Measurements from ENCODE around the gene SLC25A2.

SLC25A2 gene

GRCh38 chr5:141298376-141298775 is 5.5 kb downstream of the SLC25A2 start:
- H3K9me3 ChIP-seq (ENCODE audit: low read length) = peaks cover 2% of the 10 kb centered on the region; the same call in 1 of the 2 replicates
- no peak overlapping the region for H2AFZ ChIP-seq (ENCODE audit: low read length)
- TF ChIP-seq EZH2 (IDR thresholded peaks at IDR 0.05; ENCODE audit: borderline replicate concordance, low read length) (no peak), CTCF (IDR thresholded peaks at IDR 0.05; ENCODE audit: low read length) (no peak)
- H3K36me3 ChIP-seq (ENCODE audit: insufficient read depth, low read length) = no peaks in the 10 kb centered on the region
- H3K9me2 ChIP-seq (ENCODE audit: low read depth, low read length) = no peaks in the 10 kb centered on the region
- H3K79me2 ChIP-seq (ENCODE audit: insufficient read depth, low read length) = no peaks in the 10 kb centered on the region
- no peaks in the 10 kb centered on the region for H3F3A ChIP-seq (ENCODE audit: insufficient read depth, low read length)
- no peak overlapping the region for H3K4me3 ChIP-seq (ENCODE audit: low read depth, low read length, poor library complexity, severe bottlenecking)
- no peaks in the 10 kb centered on the region for H3K4me1 ChIP-seq (ENCODE audit: insufficient read depth, low read length, severe bottlenecking)
- H3K9ac ChIP-seq (ENCODE audit: low read length) = no peak overlapping the region
- no peaks in the 10 kb centered on the region for H4K20me1 ChIP-seq (ENCODE audit: insufficient read depth, low read length)
- no peak overlapping the region for H3K4me2 ChIP-seq (ENCODE audit: low read length)
- no peaks in the 10 kb centered on the region for H3K27me3 ChIP-seq (ENCODE audit: insufficient read depth, low read length)
- H3K27ac ChIP-seq (ENCODE audit: low read depth, low read length, poor library complexity, severe bottlenecking) = no peak overlapping the region

- no peaks in the 10 kb centered on the region for H3F3A ChIP-seq (ENCODE audit: insufficient read depth, low read length)
- H2AFZ ChIP-seq (ENCODE audit: low read length) = no peak overlapping the region
- H3K9ac ChIP-seq (ENCODE audit: low read length) = no peak overlapping the region
- no peaks in the 10 kb centered on the region for H3K4me1 ChIP-seq (ENCODE audit: insufficient read depth, low read length, severe bottlenecking)
- TF ChIP-seq EZH2 (IDR thresholded peaks at IDR 0.05; ENCODE audit: borderline replicate concordance, low read length) (no peak), CTCF (IDR thresholded peaks at IDR 0.05; ENCODE audit: low read length) (peak; percentile 45; the same call in 1 of the 2 replicates)
- H3K9me3 ChIP-seq (ENCODE audit: low read length) = peaks cover 15% of the 10 kb centered on the region; the same call in 1 of the 2 replicates
- no peaks in the 10 kb centered on the region for H3K79me2 ChIP-seq (ENCODE audit: insufficient read depth, low read length)
- no peak overlapping the region for H3K27ac ChIP-seq (ENCODE audit: low read depth, low read length, poor library complexity, severe bottlenecking)
- no peak overlapping the region for H3K4me2 ChIP-seq (ENCODE audit: low read length)
- H4K20me1 ChIP-seq (ENCODE audit: insufficient read depth, low read length) = no peaks in the 10 kb centered on the region
- no peaks in the 10 kb centered on the region for H3K27me3 ChIP-seq (ENCODE audit: insufficient read depth, low read length)
- H3K36me3 ChIP-seq (ENCODE audit: insufficient read depth, low read length) = no peaks in the 10 kb centered on the region
- H3K4me3 ChIP-seq (ENCODE audit: low read depth, low read length, poor library complexity, severe bottlenecking) = no peak overlapping the region
- no peaks in the 10 kb centered on the region for H3K9me2 ChIP-seq (ENCODE audit: low read depth, low read length)
Measured at GRCh38 chr5:141272906-141273305, 30.9 kb downstream of the SLC25A2 start.

GRCh38 chr5:141269195-141269594 is 34.7 kb downstream of the SLC25A2 start:
- Histone ChIP-seq H3K4me3 (ENCODE audit: low read depth, low read length, poor library complexity, severe bottlenecking) (no peak overlapping the region), H3F3A (ENCODE audit: insufficient read depth, low read length) (no peaks in the 10 kb centered on the region), H3K9me2 (ENCODE audit: low read depth, low read length) (no peaks in the 10 kb centered on the region), H3K27ac (ENCODE audit: low read depth, low read length, poor library complexity, severe bottlenecking) (no peak overlapping the region), H2AFZ (ENCODE audit: low read length) (no peak overlapping the region), H3K9ac (ENCODE audit: low read length) (no peak overlapping the region), H3K4me2 (ENCODE audit: low read length) (no peak overlapping the region), H3K27me3 (ENCODE audit: insufficient read depth, low read length) (no peaks in the 10 kb centered on the region), H3K79me2 (ENCODE audit: insufficient read depth, low read length) (no peaks in the 10 kb centered on the region), H3K4me1 (ENCODE audit: insufficient read depth, low read length, severe bottlenecking) (no peaks in the 10 kb centered on the region), H3K9me3 (ENCODE audit: low read length) (peaks cover 26% of the 10 kb centered on the region), H4K20me1 (ENCODE audit: insufficient read depth, low read length) (no peaks in the 10 kb centered on the region), H3K36me3 (ENCODE audit: insufficient read depth, low read length) (no peaks in the 10 kb centered on the region)
- TF ChIP-seq CTCF (IDR thresholded peaks at IDR 0.05; ENCODE audit: low read length) (no peak), EZH2 (IDR thresholded peaks at IDR 0.05; ENCODE audit: borderline replicate concordance, low read length) (no peak)
